Measurements from ENCODE around the gene EIF4E2.
"Not testable (repeated sequence)": the region's sequence is repeated elsewhere in the genome, so short reads cannot be mapped to it uniquely, and the experiment has no call there.

Gene EIF4E2

GRCh38 chr2:232562515-232563151, 12.1 kb downstream of the EIF4E2 start:
- in situ Hi-C loops (cut with MboI; ENCODE audit: low sequenced_read_pairs) = no loop called here

GRCh38 chr2:232563580-232563979, 13.1 kb downstream of the EIF4E2 start:
- in situ Hi-C loops (cut with MboI; ENCODE audit: low sequenced_read_pairs) = no loop called here

GRCh38 chr2:232567721-232568120, 17.2 kb downstream of the EIF4E2 start:
- in situ Hi-C loops (cut with MboI; ENCODE audit: low sequenced_read_pairs) = no loop called here

- in situ Hi-C loops (cut with MboI; ENCODE audit: low sequenced_read_pairs) = no loop called here
These were observed 17.7 kb downstream of the EIF4E2 start for GRCh38 chr2:232568161-232568560.

GRCh38 chr2:232569541-232569940, 19.1 kb downstream of the EIF4E2 start:
- in situ Hi-C loops (cut with MboI; ENCODE audit: low sequenced_read_pairs) = no loop called here

GRCh38 chr2:232570481-232570880, 20.0 kb downstream of the EIF4E2 start:
- in situ Hi-C loops (cut with MboI; ENCODE audit: low sequenced_read_pairs) = not testable (repeated sequence)

GRCh38 chr2:232571026-232571474, 20.6 kb downstream of the EIF4E2 start:
- in situ Hi-C loops (cut with MboI; ENCODE audit: low sequenced_read_pairs) = no loop called here

- in situ Hi-C loops (cut with MboI; ENCODE audit: low sequenced_read_pairs) = no loop called here
These were observed 22.6 kb downstream of the EIF4E2 start for GRCh38 chr2:232573042-232573441.

GRCh38 chr2:232573771-232574435, 23.4 kb downstream of the EIF4E2 start:
- in situ Hi-C loops (cut with MboI; ENCODE audit: low sequenced_read_pairs) = no loop called here

GRCh38 chr2:232574674-232575403, 24.4 kb downstream of the EIF4E2 start:
- in situ Hi-C loops (cut with MboI; ENCODE audit: low sequenced_read_pairs) = no loop called here

GRCh38 chr2:232575404-232575746, 24.9 kb downstream of the EIF4E2 start:
- in situ Hi-C loops (cut with MboI; ENCODE audit: low sequenced_read_pairs) = no loop called here

GRCh38 chr2:232576995-232577394, 26.5 kb downstream of the EIF4E2 start:
- in situ Hi-C loops (cut with MboI; ENCODE audit: low sequenced_read_pairs) = no loop called here

GRCh38 chr2:232577841-232578240, 27.4 kb downstream of the EIF4E2 start:
- in situ Hi-C loops (cut with MboI; ENCODE audit: low sequenced_read_pairs) = no loop called here

- in situ Hi-C loops (cut with MboI; ENCODE audit: low sequenced_read_pairs) = no loop called here
These were observed 28.1 kb downstream of the EIF4E2 start for GRCh38 chr2:232578626-232579025.

- in situ Hi-C loops (cut with MboI; ENCODE audit: low sequenced_read_pairs) = no loop called here
These were observed 30.1 kb downstream of the EIF4E2 start for GRCh38 chr2:232580648-232580981.

GRCh38 chr2:232581725-232582124, 31.2 kb downstream of the EIF4E2 start:
- in situ Hi-C loops (cut with MboI; ENCODE audit: low sequenced_read_pairs) = no loop called here

- in situ Hi-C loops (cut with MboI; ENCODE audit: low sequenced_read_pairs) = no loop called here
These were observed 33.7 kb downstream of the EIF4E2 start for GRCh38 chr2:232584238-232584637.

GRCh38 chr2:232586943-232587505, 36.5 kb downstream of the EIF4E2 start:
- in situ Hi-C loops (cut with MboI; ENCODE audit: low sequenced_read_pairs) = no loop called here

GRCh38 chr2:232587512-232587911, 37.0 kb downstream of the EIF4E2 start:
- in situ Hi-C loops (cut with MboI; ENCODE audit: low sequenced_read_pairs) = no loop called here

- in situ Hi-C loops (cut with MboI; ENCODE audit: low sequenced_read_pairs) = no loop called here
These were observed 37.5 kb downstream of the EIF4E2 start for GRCh38 chr2:232588031-232588430.

- in situ Hi-C loops (cut with MboI; ENCODE audit: low sequenced_read_pairs) = no loop called here
These were observed 38.4 kb downstream of the EIF4E2 start for GRCh38 chr2:232588680-232589585.

All from HL-60/S4 treated with phorbol 12-myristate 13-acetate at 8.2 ng/mL for 4 days and 3 days (cell line).